Prostate gland (tissue), 2 donors: Measurements from ENCODE around the gene DTWD2. TPM values are rescaled to one million over a fixed set of nuclear protein-coding genes. Genes with fewer than 3 reads are reported as not detected.

Experiments
- DNase-seq: peaks from one replicate; pipeline ENCODE4 v3.0.0-alpha.2; 2019; ENCODE audit warnings: low spot score
- H3K27ac ChIP-seq, 2 donors: fragments of 200-600 bp; sonication (generic); 2 replicates each; pipeline ENCODE4 v1.5.1; 2017 to 2019
- H3K27me3 ChIP-seq: fragments of 200-600 bp; sonication (generic); replicated peaks from 2 replicates; pipeline ENCODE4 v1.5.1; 2019; ENCODE audit not compliant: insufficient read depth
- H3K36me3 ChIP-seq, 2 donors: fragments of 200-600 bp; sonication (generic); 1 replicate in 1 of 2; 2 replicates in 1 of 2; pipeline versions ENCODE4 v1.5.1 to v1.8.1; 2017 to 2019
- H3K4me1 ChIP-seq: fragments of 200-600 bp; sonication (generic); replicated peaks from 2 replicates; pipeline ENCODE4 v1.5.1; 2019
- H3K4me3 ChIP-seq, 2 donors: fragments of 200-600 bp; sonication (generic); 2 replicates each; pipeline ENCODE4 v1.5.1; 2017 to 2019
- H3K9me3 ChIP-seq: fragments of 200-600 bp; sonication (generic); 2 replicates; pipeline ENCODE4 v1.5.1; 2017
- CTCF ChIP-seq, 4 experiments: fragments of 200-600 bp in 2 of 4; fragments of 450-650 bp in 2 of 4; sonication (generic) in 2 of 4; IDR thresholded peaks; 1 replicate in 3 of 4; 2 replicates in 1 of 4; pipeline ENCODE4 v1.5.1; 2016 to 2019; ENCODE audit warnings: antibody characterized with exemption in 4 of 4, mild to moderate bottlenecking in 2 of 4, moderate library complexity in 2 of 4
- POLR2A ChIP-seq: fragments of 450-650 bp; IDR thresholded peaks from one replicate; pipeline ENCODE4 v1.6.1; 2016; ENCODE audit warnings: antibody characterized with exemption, mild to moderate bottlenecking
- POLR2AphosphoS5 ChIP-seq: sonication (generic); formaldehyde crosslinking; IDR thresholded peaks from one replicate; pipeline ENCODE4 v1.6.1; 2017; ENCODE audit warnings: antibody characterized with exemption
- WGBS: methylation state at CpG from one replicate; pipeline ENCODE4 v1.1.5; 2018; 5-methylcytosine and 5-hydroxymethylcytosine counted together
- intact Hi-C: fragments of 100-400 bp; cut with DNase I; formaldehyde crosslinking; loops from one replicate; pipeline ENCODE4 v1.14.2; 2022
- total RNA-seq, 2 donors: library from RNA; depleted of rRNA; stranded (reverse); fragments of >200 nt; gene quantifications; one replicate each; pipeline ENCODE4 v1.1.0, GENCODE V29; 2016

Gene DTWD2
- total RNA-seq, 2 donors from 2014 or later, result 13.4 to 15.5 TPM

- Histone ChIP-seq H3K4me3 (no peak overlapping the region), H3K4me1 (no peaks in the 10 kb centered on the region), H3K36me3 (no peaks in the 10 kb centered on the region), H3K9me3 (no peaks in the 10 kb centered on the region), H3K27me3 (no peaks in the 10 kb centered on the region), H3K27ac (no peak overlapping the region)
- no peak for TF ChIP-seq POLR2AphosphoS5
- intact Hi-C loops, result no loop called here
- WGBS, result 70% methylated on average over 2 of the region's 2 CpGs
- no peak for DNase-seq
These were observed 29.6 kb upstream of the DTWD2 start for GRCh38 chr5:119017994-119018393.

GRCh38 chr5:119016125-119016774 lies 27.9 kb upstream of the DTWD2 start:
- H3K4me1 ChIP-seq, result no peaks in the 10 kb centered on the region
- no peak overlapping the region for H3K4me3 ChIP-seq
- no peaks in the 10 kb centered on the region for H3K27me3 ChIP-seq
- H3K9me3 ChIP-seq, result no peaks in the 10 kb centered on the region
- no peak overlapping the region for H3K27ac ChIP-seq
- no peak for DNase-seq
- intact Hi-C loops, result no loop called here
- H3K36me3 ChIP-seq, result no peaks in the 10 kb centered on the region
- 94% methylated on average over 7 of the region's 7 CpGs for WGBS
- no peak for TF ChIP-seq POLR2A
- no peak for TF ChIP-seq CTCF (IDR thresholded peaks at IDR 0.05)
- TF ChIP-seq POLR2AphosphoS5, result no peak

- 95% methylated on average over 13 of the region's 13 CpGs for WGBS
- intact Hi-C loops, result no loop called here
- Histone ChIP-seq H3K4me1 (no peaks in the 10 kb centered on the region), H3K27ac (no peak overlapping the region), H3K36me3 (no peaks in the 10 kb centered on the region), H3K9me3 (no peaks in the 10 kb centered on the region), H3K27me3 (no peaks in the 10 kb centered on the region), H3K4me3 (no peak overlapping the region)
- DNase-seq, result no peak
- no peak for TF ChIP-seq POLR2AphosphoS5
- TF ChIP-seq CTCF (IDR thresholded peaks at IDR 0.05), result no peak
- TF ChIP-seq POLR2A, result no peak
These were observed 22.8 kb upstream of the DTWD2 start for GRCh38 chr5:119011186-119011585.

- H3K4me1 ChIP-seq, result no peaks in the 10 kb centered on the region
- no peak for DNase-seq
- TF ChIP-seq CTCF (IDR thresholded peaks at IDR 0.05) (no peak), POLR2A (no peak), POLR2AphosphoS5 (no peak)
- intact Hi-C loops, result no loop called here
- H3K27ac ChIP-seq, result no peak overlapping the region
- H3K9me3 ChIP-seq, result no peaks in the 10 kb centered on the region
- H3K4me3 ChIP-seq, result no peak overlapping the region
- 93% methylated on average over 6 of the region's 6 CpGs for WGBS
- no peaks in the 10 kb centered on the region for H3K36me3 ChIP-seq
- H3K27me3 ChIP-seq, result no peaks in the 10 kb centered on the region
These were observed 21.9 kb upstream of the DTWD2 start for GRCh38 chr5:119010206-119010605.

GRCh38 chr5:119009131-119009530 lies 20.8 kb upstream of the DTWD2 start:
- H3K4me3 ChIP-seq, result no peak overlapping the region
- intact Hi-C loops, result no loop called here
- no peaks in the 10 kb centered on the region for H3K9me3 ChIP-seq
- WGBS, result 62% methylated on average over 1 of the region's 1 CpG
- no peaks in the 10 kb centered on the region for H3K4me1 ChIP-seq
- no peak for DNase-seq
- no peaks in the 10 kb centered on the region for H3K36me3 ChIP-seq
- H3K27me3 ChIP-seq, result no peaks in the 10 kb centered on the region
- TF ChIP-seq POLR2A (no peak), CTCF (IDR thresholded peaks at IDR 0.05) (no peak), POLR2AphosphoS5 (no peak)
- no peak overlapping the region for H3K27ac ChIP-seq
